ENCODE data around the gene BTBD9. TPM values are rescaled to one million over a fixed set of nuclear protein-coding genes. Genes with fewer than 3 reads are reported as not detected.

Gene BTBD9
- polyA plus RNA-seq, 2 of the 4 experiments (the other 2 are of a cell fraction), result 2.3 to 4.6 TPM

DNA sequence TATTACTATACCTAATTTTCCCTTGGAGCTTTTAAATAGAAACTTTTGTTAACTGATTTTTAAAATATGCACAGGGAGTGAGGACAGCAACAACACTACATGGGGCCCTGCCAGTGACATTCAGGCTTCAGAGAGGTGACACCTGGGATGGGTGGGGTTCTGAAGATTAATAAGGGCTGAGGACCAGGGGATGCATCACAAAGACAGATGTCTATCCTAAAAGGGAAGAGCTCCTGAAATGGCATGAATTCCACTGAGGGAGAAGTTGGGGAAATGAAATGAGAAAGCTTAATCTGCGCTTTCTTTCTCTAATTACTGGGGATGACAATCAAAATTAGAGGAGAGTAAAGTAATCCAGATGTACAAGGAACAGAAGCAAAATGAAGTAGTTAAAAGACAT lies 162.8 kb downstream of the BTBD9 start:
- TF ChIP-seq HES2 (IDR thresholded peaks at IDR 0.05) (no peak), BHLHE40 (IDR thresholded peaks at IDR 0.05; ENCODE audit: low read depth, low read length) (no peak), HOXB13 (CRISPR knock-in tag; IDR thresholded peaks at IDR 0.05; ENCODE audit: low read depth) (no peak), SMC3 (IDR thresholded peaks at IDR 0.05) (no peak), EHMT2 (IDR thresholded peaks at IDR 0.05; ENCODE audit: low read depth) (no peak), CHD2 (IDR thresholded peaks at IDR 0.05; ENCODE audit: low read length, partially characterized antibody) (no peak), HDAC2 (IDR thresholded peaks at IDR 0.05) (no peak), JUNB (IDR thresholded peaks at IDR 0.05) (no peak), EHF (CRISPR knock-in tag; IDR thresholded peaks at IDR 0.05) (no peak), KDM5A (IDR thresholded peaks at IDR 0.05) (no peak), FOSB (CRISPR knock-in tag; IDR thresholded peaks at IDR 0.05) (no peak), TP53 (CRISPR knock-in tag; IDR thresholded peaks at IDR 0.05) (no peak), RCOR1 (IDR thresholded peaks at IDR 0.05; ENCODE audit: low read depth, low read length) (no peak), SREBF2 (IDR thresholded peaks at IDR 0.05) (no peak), MAFK (IDR thresholded peaks at IDR 0.05; ENCODE audit: partially characterized antibody) (no peak), HOXA7 (CRISPR knock-in tag; IDR thresholded peaks at IDR 0.05) (no peak)
- no peak overlapping the region for H3K4me3 ChIP-seq
- CTCF ChIA-PET, result interaction anchor here (0.6 to 1.9 kb wide), 3 partner anchors 9 to 245 kb away, joined by 3 to 8 read pairs (median 4); no protein-coding TSS in a partner anchor
- H3K27ac ChIP-seq, result no peak overlapping the region
- POLR2A ChIA-PET, result no interaction called here
- H3K4me2 ChIP-seq, result no peak overlapping the region
- no peak for DNase-seq (ENCODE audit: low read depth in 1 of 2, low spot score in 1 of 2)
- WGBS (ENCODE audit: missing lambda C conversion rate), result 100% methylated on average over 1 of the region's 1 CpG
- FAIRE-seq, result no peak
- H3K4me1 ChIP-seq, result no peaks in the 10 kb centered on the region
- ATAC-seq, result no peak
- no peaks in the 10 kb centered on the region for H3K9me3 ChIP-seq

DNA sequence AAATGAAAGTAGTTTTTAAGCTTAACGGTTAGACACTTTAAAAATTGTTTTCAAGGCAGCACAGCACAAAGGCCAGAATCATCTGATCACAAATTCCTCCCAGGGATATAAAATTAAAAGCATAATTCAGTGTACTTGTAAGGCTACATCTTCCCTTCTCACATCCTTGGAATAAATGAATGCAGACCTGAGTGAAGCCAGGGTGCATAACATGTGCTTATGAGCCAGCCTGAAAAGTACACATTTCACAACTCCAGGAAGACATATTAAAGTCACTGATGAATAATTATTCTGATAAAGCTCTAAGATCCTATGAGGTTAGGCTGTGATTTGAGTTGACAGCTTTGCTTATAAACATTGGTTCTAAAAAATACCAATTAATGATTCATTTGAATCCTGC lies 163.6 kb downstream of the BTBD9 start:
- POLR2A ChIA-PET, result no interaction called here
- 81% methylated on average over 1 of the region's 1 CpG for WGBS (ENCODE audit: missing lambda C conversion rate)
- TF ChIP-seq FOSL2 (IDR thresholded peaks at IDR 0.05) (no peak), FOSL2 (CRISPR knock-in tag; IDR thresholded peaks at IDR 0.05) (no peak), GATA3 (IDR thresholded peaks at IDR 0.05; ENCODE audit: borderline replicate concordance) (no peak), CHD2 (IDR thresholded peaks at IDR 0.05; ENCODE audit: low read length, partially characterized antibody) (no peak), ZC3H11A (IDR thresholded peaks at IDR 0.05) (no peak), HOXB13 (CRISPR knock-in tag; IDR thresholded peaks at IDR 0.05; ENCODE audit: low read depth) (no peak), PHF8 (IDR thresholded peaks at IDR 0.05; ENCODE audit: borderline replicate concordance, low read depth) (no peak), SMC3 (IDR thresholded peaks at IDR 0.05) (no peak), HDAC2 (IDR thresholded peaks at IDR 0.05) (no peak), JUN (IDR thresholded peaks at IDR 0.05) (no peak), HOXA7 (CRISPR knock-in tag; IDR thresholded peaks at IDR 0.05) (no peak), KDM5A (IDR thresholded peaks at IDR 0.05) (no peak), CBX8 (IDR thresholded peaks at IDR 0.05) (no peak), EHF (CRISPR knock-in tag; IDR thresholded peaks at IDR 0.05) (no peak)
- TF ChIP-seq, protein P1, sequence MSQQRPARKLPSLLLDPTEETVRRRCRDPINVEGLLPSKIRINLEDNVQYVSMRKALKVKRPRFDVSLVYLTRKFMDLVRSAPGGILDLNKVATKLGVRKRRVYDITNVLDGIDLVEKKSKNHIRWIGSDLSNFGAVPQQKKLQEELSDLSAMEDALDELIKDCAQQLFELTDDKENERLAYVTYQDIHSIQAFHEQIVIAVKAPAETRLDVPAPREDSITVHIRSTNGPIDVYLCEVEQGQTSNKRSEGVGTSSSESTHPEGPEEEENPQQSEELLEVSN (IDR thresholded peaks at IDR 0.05; ENCODE audit: borderline replicate concordance, low read depth), result no peak
- FAIRE-seq (no peak), ATAC-seq (no peak), DNase-seq (ENCODE audit: low read depth in 1 of 2, low spot score in 1 of 2) (no peak)
- no peak overlapping the region for H3K27ac ChIP-seq
- no peaks in the 10 kb centered on the region for H3K9me3 ChIP-seq
- H3K4me2 ChIP-seq, result no peak overlapping the region
- no peak overlapping the region for H3K4me3 ChIP-seq
- H3K4me1 ChIP-seq, result no peaks in the 10 kb centered on the region
- CTCF ChIA-PET, result interaction anchor here (0.6 to 1.9 kb wide), 2 partner anchors 18 to 244 kb away, joined by 3 to 8 read pairs; no protein-coding TSS in a partner anchor

GRCh38 chr6:38470548-38470947 lies 169.2 kb downstream of the BTBD9 start:
- Histone ChIP-seq H3K9me3 (no peaks in the 10 kb centered on the region), H3K4me2 (no peak overlapping the region), H3K4me1 (no peaks in the 10 kb centered on the region), H3K4me3 (no peak overlapping the region), H3K27ac (no peak overlapping the region)
- FAIRE-seq, result no peak
- no peak for TF ChIP-seq CBX8 (IDR thresholded peaks at IDR 0.05)
- TF ChIP-seq TP53 (CRISPR knock-in tag; IDR thresholded peaks at IDR 0.05), result no peak
- no peak for TF ChIP-seq RNF2 (IDR thresholded peaks at IDR 0.05; ENCODE audit: borderline replicate concordance, low read depth)
- TF ChIP-seq HMGXB4 (CRISPR knock-in tag; IDR thresholded peaks at IDR 0.05; ENCODE audit: borderline replicate concordance), result no peak
- no peak for TF ChIP-seq HOXB13 (CRISPR knock-in tag; IDR thresholded peaks at IDR 0.05; ENCODE audit: low read depth)
- no peak for TF ChIP-seq KDM1A (IDR thresholded peaks at IDR 0.05; ENCODE audit: low read depth)
- no peak for TF ChIP-seq ZFP36 (IDR thresholded peaks at IDR 0.05; ENCODE audit: borderline replicate concordance, partially characterized antibody)
- no peak for TF ChIP-seq EHMT2 (IDR thresholded peaks at IDR 0.05; ENCODE audit: low read depth)
- no peak for TF ChIP-seq TFCP2L1 (CRISPR knock-in tag; IDR thresholded peaks at IDR 0.05)
- TF ChIP-seq MAZ (IDR thresholded peaks at IDR 0.05; ENCODE audit: borderline replicate concordance, low read depth, low read length), result no peak
- TF ChIP-seq PBX3 (IDR thresholded peaks at IDR 0.05), result no peak
- TF ChIP-seq HOXA7 (CRISPR knock-in tag; IDR thresholded peaks at IDR 0.05), result no peak
- no peak for TF ChIP-seq FOXS1 (CRISPR knock-in tag; IDR thresholded peaks at IDR 0.05)
- no peak for TF ChIP-seq ATOH8 (CRISPR knock-in tag; IDR thresholded peaks at IDR 0.05; ENCODE audit: low read depth)
- POLR2A ChIA-PET, result no interaction called here
- DNase-seq (ENCODE audit: low read depth in 1 of 2, low spot score in 1 of 2), result no peak
- CTCF ChIA-PET, result no interaction called here
- WGBS (ENCODE audit: missing lambda C conversion rate), result 71% methylated on average over 3 of the region's 3 CpGs
- ATAC-seq, result no peak

Measured in A549 (cell line).